ENCODE measurements around the gene MS4A4A.
"Not testable (repeated sequence)": the region's sequence is repeated elsewhere in the genome, so short reads cannot be mapped to it uniquely, and the experiment has no call there.

MS4A4A gene

DNA sequence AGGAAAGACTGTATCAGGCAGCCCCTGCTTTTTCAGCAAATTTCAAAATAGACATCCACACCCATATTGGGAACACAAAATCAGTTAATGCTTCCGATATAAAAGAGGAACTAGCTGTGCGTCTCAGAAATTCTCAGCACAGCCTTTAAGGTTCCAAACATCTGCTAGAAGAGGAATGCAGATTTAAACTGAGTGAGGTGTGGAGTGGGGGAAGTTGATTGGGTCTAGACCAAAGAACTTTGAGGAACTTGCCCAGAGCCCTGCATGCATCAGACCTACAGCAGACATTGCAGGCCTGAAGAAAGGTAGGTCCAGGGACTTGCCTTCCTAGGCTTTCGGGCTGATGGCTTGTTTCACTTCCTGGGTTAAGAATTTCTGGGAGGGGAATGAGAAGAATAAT lies at the start of gene MS4A4A:
MS4A4A (plus strand) TSS at position 255 of the 400 bp plus-strand sequence; CDS start at position 265, 10 bp downstream.
- DNase-seq, result no peak

DNA sequence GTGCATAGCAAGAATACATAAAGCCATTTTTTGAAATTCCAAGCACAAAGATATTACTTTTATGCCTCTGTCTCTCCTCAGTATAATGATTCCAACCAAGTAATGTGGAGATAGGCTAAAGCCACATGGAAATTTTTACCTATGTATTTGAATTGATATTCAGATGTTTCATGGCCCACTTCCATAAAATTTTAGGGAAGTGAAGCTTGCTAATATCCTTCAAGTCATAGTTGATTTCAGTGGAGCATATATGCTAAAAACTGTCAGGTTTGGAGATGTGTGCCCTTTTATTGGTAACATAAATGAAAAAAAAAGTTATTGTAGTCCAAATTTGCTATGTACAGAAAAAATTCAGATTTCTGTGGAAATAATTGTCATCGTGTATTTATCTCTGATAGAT lies 49.8 kb upstream of the MS4A4A start:
- no peak for DNase-seq

DNA sequence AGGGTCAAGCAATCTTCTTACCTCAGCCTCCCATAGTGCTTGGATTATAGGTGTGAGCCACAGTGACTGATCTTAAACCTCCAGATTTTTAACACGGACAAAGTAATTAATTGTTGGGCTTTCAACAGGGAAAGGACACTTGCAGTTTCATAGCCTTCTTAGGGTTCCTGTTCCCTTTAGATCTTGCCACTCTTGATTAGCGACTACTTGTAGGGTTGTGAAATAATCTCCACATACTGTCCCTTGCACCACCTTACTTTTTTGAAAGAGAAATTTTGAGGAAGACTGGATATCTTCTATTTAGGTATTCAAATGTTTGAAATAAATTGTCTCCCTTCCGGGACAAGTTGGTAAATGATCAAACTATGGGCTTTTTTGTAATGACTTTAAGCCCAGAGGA lies 45.1 kb upstream of the MS4A4A start:
- no peak for DNase-seq

DNA sequence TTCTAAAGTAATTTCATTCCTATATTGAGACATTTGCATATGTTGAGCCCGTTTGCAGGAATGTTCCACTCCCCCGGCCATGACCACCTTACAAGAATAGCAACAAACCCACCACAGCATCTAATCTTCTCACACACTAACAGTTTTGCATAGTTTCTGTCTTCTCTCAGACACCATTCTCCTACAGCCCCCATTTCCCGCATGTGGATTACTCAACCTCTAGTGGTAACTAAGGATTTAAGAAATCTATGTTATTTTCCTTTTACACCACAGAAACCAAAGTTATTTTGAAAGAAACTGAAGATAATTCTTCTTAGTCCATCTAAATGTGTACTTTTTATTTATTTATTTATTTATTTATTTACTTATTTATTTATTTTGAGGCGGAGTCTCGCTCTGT lies 39.8 kb upstream of the MS4A4A start:
- DNase-seq, result no peak

DNA sequence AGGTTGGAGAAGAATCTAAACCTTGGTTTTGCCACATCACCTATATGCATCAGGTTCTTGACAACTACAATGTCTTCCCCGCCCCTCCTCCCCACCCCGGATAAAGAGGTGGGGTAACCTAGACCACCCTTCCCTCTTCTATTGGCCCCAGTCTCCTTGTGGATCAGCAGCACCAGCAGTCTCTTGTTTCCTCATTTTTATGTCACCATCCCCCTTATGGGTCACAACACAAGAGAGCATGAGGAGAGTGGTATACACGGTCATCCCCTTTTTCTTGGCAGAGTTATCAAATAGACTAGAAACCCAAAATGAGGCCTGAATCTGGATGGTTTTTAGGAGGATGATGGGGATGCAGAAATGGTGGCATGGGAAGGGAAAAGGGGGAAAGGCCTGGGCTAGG lies 38.7 kb upstream of the MS4A4A start:
- DNase-seq, result no peak

DNA sequence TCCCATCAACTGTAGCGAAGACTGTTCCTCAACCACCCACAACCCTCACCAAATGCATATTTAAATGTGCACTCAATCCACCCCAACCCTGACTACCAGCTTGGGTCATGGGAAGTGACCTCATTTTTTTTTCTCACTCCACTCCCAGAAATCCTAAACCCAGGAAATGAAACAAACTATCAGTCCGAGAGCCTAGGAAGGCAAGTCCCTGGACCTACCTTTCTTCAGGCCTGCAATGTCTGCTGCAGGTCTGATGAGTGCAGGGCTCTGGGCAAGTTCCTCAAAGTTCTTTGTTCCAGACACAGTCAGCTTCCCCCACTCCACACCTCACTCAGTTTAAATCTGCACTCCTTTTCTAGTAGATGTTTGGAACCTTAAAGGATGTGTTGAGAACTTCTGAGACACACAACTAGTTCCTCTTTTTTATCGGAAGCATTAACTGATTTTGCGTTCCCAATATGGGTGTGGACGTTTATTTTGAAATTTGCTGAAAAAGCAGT lies 37.7 kb upstream of the MS4A4A start, which contains the start of gene MS4A4E:
MS4A4E (minus strand) TSS at position 398 of the 500 bp plus-strand sequence. CDS start 13,082 bp downstream, outside the sequence.
- no peak for DNase-seq

DNA sequence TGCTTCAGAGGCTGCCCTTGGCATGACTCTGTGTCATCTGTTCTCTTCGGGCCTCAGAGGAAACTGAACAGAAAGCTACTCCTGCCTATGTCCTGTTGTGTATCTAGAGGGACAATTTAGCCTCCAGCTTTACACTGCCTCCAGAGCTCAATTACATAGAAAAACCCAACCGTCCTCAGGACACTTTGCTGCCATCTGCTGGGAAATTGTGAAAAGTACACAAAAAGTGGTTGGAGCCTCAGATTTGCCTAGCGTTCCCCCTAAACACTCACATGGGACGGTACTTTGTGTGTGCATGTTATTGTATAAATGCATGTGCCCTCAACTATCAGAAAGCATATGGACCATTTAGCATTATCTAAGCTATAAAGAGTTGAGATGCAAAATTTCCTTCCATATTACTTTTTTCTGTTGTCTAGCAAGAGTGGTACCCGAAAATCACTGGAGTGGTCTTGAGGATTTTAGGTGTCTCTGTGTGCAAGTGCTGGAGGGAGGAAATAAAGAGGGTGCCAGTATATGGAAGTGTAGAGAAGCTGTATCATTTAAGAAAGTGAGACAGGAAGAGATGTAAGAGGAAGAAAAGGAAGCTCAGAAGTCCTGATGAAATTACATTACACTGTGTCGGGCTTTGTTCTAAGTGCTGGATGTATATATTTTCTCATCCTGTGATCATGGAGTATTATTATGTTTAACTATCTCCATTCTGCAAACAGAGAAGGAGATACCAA lies 28.8 kb upstream of the MS4A4A start:
- peak; percentile 3 to 54 for DNase-seq

DNA sequence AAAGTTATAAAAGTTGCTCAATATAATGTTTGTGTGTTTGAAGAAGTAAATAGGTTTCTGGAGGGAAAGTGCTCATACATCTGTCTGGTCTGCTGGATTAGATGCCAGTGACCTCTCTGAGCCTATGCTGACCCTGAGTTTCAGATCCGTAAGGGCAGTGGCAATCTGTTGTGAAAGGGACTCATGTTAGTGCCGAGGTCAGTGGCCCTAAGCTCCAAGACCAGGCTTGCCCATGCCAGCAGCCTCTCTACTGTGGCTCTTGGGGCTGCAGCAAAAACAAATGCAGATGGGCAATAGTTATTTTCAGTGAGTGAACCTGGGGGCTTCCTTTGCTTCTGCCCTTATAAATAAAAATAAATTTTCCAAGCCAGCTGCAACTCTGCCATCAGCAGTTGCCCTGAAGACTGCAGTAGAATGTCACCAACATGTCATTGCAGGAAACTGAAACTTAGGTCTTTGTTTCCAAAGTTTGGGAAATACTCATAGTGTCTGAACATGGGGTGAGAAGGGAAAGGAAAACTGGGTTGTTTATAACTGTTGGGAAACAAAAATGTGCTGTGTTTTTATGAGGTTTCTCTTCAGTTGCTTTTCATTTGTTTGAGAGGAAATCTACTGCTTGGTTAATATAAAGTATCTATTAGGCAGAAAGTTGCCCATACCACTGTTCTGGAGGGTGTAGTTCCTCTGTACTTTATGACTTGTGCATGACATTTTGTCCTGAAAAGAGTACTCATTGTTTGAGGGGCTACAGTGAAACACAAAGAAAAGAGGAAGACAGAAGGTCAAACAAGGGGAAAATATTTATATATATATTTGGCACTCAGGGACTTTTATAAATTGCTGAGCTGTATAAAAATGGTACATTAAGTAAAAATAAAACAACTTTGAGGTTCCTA lies 28.0 kb upstream of the MS4A4A start:
- no peak for DNase-seq

DNA sequence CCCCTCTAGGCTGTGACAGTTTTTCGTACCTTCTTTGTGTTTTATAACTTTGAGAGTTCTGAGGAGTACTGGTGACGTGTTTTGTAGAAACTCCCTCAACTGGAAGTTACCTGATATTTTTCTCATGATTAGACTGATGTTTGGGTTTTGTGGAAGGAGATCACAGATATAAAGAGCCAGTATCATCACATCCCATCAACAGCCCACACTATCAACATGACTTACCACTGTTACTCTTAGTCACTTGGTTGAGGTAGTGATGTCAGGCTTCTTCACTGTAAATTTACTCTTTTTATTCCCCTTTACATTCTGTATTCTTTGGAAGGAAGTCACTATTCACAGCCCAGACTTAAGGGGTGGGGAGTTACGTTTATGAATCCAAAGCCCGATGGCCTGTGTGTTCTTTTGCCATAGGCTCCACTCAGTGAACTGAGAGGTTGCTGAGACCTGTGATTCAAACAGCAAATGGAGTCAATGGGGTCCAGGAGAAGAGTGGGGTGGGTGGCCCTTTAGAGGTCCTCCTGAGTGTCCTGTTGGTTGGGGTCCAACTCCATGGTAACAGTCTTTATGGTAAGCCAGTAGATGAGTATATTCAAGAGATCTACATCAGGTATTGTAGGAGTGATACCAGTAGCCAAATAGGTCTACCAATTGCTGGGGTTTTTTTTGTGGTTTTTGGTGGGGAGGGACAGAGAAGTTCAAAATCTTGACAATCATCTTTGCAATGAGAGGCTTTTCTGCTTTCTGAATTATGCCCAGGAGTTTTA lies 22.3 kb upstream of the MS4A4A start:
- DNase-seq, result no peak

DNA sequence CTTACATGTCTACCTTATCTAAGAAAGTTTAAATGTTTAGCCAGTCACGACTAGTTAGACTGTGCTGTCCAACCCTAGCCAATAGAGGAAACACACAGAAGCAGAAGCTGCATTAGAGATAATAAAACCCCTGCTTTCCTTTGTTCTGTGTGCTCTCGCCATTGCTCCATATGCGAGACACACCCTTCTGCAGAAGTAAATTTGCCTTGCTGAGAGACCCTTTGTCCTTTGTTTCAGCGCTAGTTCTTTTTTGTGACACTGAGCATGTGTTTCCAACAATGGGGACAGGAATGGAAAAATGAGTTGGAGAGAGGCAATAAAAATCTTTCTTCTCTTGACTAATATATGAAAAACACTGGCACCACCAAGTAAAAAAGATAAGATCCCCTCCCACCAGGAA lies 19.5 kb upstream of the MS4A4A start:
- DNase-seq, result no peak

DNA sequence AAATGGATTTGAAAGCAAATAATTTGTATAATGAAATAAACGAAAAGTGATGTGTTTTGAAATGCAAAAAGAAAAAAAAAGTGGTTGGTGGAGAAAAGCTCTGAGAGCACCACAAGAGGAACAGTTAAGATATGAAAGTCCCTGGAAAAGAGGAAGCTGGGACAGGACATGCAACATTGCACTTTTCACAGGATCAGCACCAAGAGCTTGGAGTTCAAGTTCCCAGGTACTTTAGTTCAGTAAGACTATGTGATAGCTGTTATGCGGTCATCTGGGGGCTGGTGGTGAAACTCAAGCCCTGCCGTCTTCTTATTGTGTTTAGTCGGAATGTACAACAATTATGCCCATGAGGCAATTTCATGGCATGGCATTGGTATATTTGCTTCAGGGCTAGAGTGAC lies 17.1 kb upstream of the MS4A4A start:
- no peak for DNase-seq

DNA sequence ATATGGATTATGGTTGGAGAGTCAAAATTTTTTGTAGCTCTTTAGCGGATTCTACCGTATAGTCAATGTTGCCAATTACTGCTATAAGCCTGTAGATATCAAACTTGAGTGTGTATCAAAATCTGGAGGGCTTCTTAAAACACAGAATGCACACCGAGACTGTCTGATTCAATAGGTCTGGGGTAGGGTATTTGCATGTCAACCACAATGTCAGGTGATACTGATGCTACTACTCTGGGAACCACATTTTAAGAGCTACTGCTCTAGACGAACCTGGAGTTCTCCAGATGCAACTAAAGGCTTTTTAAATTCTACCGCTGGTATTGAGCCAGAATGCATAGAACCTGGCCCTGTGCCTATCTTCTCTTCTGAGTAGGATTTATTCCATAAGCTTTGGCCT lies 15.8 kb upstream of the MS4A4A start:
- DNase-seq, result no peak

DNA sequence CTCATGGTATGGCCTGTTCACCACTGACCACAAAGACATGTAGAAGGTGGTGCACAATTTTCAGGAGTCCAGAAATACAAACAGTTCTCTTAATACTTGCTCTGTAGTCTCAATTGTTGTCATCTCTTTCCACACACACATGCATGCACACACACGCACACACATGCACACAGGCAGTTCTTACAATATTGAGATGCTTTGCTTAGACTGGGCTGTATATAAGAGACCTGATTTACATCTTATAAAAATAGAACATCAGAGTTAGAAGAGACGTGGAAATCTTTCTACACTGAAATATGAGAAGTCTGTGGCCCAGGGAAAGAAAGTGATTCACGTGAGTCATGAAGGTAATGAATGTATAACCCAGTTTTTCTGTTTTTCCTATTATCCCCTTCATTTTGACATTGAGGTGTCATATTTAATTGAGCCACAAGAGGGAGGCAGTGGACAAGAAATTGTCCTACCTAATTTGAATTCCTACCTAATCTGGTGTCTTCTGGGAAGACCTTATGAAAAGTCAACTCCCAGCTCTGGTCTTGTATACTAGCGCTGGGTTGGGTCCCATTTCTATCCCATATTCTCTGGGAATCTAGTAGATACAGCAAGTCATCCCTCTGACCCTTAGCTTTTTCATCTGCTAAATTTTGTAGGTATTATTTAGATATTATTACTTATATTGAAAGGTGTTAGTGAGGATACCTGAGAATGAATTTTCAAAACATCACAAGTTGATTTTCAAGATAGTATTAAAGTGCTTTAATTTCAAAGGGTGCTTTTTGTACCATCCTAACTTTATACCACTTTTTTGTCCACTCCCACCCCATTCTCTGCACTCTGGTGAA lies 14.9 kb upstream of the MS4A4A start:
- peak; percentile 31 to 55 for DNase-seq

DNA sequence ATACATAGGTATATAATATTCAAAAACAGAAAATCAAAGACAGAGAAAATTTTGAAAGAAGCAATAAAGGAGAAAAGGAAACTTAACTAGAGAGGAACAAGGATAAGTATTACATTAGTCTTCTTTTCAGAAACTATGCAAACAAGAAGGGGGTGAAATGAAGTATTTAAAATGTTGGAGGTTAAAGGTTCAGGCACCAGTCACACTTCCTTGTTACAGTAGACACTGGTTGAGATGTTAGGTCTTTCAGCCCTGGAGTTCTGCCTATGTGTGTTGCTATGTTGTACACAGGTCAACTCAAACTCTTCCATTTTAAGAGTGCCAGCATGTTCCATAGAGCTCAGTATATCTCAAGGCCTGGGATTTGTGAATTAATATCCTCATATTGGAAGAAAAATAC lies 6.0 kb upstream of the MS4A4A start:
- DNase-seq, result no peak

DNA sequence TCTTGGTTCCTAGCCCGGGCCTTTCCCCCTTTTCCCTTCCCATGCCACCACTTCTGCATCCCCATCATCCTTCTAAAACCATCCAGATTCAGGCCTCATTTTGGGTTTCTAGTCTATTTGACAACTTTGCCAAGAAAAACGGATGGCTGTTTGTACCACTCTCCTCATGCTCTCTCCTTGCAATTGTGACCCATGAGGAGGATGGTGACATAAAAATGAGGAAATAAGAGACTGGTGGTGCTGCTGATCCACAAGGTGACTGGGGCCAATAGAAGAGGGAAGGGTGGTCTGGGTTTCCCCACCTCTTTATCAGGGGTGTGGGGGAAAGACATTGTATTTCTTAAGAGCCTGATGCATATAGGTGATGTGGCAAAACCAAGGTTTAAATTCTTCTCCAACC lies 1.0 kb downstream of the MS4A4A start:
- no peak for DNase-seq

DNA sequence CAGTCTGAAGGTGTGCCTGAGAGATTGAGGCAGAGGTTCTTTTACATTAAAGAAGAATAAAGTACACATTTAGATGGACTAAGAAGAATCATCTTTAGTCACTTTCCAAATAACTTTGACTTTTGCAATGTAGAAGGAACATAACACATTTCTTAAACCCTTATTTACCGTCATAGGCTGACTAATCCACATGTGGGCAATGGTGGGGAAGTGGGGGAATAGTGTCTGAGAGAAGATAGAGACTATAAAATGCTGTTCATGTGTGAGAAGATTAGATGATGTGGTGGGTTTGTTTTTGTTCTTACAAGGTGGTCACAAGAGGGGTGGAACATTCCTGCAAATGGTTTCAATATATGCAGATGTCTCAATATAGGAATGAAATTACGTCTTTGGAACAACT lies 1.8 kb downstream of the MS4A4A start:
- DNase-seq, result no peak

DNA sequence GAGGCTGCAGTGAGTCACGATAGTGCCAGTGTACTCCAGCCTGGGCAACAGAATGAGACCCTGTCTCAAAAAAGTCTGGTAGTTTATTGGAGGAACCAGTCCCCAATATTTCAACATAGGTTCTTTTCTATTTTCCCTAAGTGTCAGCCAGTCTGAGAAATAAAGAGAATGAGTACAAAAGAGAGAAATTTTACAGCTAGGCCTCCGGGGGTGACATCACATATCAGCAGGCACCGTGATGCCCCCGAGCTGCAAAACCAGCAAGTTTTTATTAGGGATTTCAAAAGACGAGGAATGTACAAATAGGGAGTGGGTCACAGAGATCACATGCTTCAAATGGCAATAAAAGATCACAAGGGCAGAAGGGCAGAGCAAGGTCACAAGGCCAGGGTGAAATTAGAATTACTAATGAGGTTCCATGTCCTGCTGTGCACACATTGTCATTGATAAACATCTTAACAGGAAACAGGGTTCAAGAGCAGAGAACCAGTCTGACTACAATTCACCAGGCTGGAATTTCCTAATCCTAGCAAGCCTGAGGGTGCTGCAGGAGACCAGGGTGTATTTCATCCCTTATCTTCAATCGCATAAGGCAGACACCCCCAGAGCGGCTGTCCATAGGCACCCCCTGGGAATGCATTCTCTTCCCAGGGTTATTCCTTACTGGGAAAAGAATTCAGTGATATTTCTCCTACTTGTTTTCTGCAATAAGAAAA lies 5.1 kb downstream of the MS4A4A start:
- DNase-seq, result not testable (repeated sequence)

DNA sequence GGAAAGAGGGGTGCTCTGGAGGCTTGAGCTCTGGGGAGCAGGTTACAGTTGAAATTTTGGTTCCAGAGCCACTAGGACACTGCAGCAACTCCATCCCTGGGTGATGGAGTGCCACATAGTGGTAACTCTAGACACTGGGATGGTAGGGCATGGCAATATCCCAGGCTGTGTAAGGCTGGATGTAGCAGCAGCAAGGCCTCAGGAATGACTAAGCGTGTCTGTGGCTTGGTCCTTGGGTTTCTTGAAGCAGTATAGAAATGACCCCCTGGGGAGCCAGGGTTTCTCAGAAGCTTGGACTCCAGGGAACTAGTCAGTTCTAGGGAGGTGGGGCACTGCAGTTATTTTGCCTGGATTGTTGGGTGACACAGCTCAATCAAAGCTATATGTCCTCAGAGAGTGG lies 8.1 kb downstream of the MS4A4A start:
- no peak for DNase-seq

DNA sequence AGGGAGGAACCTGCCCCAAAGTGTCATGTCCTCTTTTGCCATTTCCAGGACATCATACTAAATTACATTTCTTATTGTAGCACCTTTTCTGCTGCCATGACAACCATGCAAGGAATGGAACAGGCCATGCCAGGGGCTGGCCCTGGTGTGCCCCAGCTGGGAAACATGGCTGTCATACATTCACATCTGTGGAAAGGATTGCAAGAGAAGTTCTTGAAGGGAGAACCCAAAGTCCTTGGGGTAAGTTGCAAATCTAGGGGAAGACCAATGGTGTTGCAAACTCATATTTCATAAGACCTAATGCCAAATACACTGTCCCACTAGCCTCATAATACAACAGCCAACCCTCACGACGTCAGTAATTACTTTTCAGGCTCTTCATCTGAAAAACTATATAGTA lies 11.7 kb downstream of the MS4A4A start:
- DNase-seq, result no peak

DNA sequence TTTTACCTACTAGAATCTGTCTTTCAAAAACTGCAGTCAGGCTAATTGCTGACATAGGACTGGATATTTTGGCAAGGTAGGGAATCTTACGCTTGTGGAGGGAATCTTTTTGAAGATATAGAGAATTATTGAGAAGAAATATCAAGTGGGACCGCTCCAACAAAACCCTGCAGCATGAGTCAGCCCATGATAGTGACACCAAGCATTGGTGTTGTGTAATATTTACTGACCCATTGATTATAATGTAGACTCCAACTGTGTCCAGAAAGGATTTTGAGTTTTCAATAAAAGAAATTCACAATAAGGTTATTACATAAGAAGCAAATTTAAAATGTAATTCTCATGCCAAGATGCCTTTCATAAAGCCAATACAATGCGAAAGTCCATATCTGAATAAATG lies 20.7 kb downstream of the MS4A4A start:
- DNase-seq, result no peak

DNA sequence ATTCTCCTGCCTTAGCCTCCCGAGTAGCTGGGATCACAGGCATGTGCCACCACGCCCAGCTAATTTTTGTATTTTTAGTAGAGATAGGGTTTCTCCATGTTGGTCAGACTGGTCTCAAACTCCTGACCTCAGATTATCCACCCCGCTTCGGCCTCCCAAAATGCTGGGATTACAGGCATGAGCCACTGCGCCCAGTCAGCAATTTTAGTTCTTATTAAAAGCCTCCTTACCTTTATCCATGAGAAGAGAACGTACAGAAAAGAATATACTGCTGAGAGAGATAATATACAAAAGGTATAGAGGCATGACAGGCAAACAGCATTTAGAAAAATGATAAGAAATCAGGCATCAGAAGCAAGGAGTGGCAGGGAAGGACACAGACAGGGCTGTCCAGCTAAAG lies 21.4 kb downstream of the MS4A4A start:
- DNase-seq, result not testable (repeated sequence)

DNA sequence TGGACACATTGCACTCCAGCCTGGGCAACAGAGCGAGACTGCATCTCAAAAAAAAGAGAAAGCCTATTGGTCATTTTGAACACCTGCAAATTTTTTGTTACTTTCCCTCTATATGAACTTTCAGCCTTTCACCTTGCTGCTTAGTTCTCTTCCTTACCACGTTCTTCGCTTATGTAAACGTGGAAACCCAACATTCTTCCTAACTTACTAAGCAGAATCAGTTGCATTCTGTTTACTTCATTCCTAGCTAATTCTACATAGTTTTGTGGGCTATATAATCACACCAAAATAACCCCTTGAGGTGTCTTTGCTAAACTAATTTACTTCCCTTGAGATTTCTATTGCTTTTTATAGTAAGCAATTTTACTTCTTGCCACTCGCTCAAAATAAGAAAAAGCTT lies 23.2 kb downstream of the MS4A4A start:
- DNase-seq, result no peak
